ENCODE results near the gene GRHPR.
A peak's percentile ranks its signal among the peaks of the same experiment; 100 is the strongest.
"Not testable (repeated sequence)": the region's sequence is repeated elsewhere in the genome, so short reads cannot be mapped to it uniquely, and the experiment has no call there.

GRHPR gene

DNA sequence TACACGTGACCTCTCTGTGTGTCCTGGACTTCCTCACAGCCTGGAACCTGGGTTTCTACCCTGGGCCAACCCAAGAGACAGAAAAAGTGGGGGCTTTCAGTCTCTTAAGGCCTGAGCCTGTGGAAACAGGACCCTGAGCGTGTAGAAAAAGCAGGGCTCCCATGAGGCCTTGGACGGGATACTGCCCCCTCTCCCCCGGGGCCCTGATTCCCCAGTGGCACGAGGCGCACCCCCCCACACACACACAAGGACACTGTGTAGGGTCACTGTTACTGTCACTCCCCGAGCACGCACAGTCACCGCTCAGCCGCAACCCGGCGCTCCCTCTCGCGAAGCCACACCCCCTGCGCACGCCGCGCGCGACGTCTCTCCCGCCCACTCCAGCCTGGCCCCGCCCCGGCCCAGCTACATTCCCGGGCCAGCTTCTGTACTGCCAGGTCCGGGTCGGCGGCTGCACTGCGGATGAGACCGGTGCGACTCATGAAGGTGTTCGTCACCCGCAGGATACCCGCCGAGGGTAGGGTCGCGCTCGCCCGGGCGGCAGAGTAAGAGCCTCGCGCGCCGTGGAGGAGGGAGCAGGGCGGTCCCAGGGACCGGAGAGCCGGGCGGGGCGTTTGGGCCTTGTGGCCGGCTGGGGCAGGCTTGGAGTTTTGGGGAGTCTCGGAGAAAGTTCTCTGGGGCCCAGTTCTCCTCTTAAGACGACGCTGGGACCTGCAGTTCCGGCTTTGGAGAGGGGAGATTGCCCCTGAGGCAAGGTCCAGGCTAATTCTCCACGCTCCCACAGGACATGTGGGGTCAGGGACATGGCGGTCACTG, at the start of gene GRHPR:
GRHPR (plus strand) TSS at position 408 of the 816 bp plus-strand sequence; CDS start at position 463, 55 bp downstream.
- peak; percentile 96 for DNase-seq

DNA sequence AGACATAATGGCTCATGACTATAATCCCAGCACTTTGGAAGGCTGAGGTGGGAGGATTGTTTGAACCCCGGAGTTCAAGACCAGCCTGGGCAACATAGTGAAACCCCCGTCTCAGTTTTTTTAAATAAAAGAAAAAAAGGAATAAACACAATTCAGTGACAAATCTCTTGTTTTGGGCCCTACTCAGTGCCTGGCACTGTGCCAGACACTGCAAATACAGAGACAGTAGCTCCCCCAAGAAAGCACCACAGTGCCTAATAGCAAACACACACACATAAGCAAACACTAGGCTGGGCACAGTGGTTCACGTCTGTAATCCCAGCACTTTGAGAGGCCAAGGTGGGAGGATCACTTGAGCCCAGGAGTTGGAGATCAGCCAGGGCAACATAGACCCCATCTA, 49.7 kb upstream of the GRHPR start:
- DNase-seq: no peak

DNA sequence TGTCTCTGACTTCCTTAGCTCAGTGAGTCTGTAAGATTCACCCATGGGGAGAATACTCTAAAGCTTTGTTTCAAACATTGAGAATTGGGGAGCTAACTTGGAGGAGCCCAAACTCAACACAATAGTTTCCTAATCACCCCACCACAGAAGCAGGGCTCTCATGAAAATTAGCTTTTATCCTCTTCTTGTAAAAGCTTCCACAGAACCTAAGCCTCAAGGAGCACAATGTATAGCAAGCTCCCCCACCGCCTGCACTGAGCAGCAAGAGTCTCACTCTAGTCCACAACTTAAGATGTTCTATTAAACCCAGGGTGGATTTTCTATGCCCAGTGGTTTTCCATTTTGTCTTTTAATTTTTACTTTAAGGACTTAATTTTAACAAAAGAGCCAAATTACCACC, 48.9 kb upstream of the GRHPR start:
- DNase-seq: no peak

DNA sequence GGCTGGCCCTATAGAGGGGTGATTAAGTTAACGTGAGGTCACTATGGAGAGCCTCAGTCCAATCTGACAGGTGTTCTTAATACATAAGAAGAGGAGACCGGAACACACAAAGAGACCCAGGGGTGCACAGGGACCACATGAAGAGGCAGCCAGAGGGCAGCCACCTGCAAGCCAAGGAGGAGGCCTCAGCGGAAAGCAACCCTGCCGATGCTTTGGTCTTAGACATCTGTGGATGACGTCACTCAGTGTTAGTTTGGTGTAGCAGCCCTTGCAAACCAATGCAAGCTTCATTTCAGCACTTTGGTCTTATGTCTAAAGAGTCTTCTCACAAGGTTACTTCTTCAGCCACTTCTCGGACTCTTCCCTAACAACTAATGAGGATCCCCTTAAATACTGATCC, 47.6 kb upstream of the GRHPR start:
- no peak for DNase-seq

DNA sequence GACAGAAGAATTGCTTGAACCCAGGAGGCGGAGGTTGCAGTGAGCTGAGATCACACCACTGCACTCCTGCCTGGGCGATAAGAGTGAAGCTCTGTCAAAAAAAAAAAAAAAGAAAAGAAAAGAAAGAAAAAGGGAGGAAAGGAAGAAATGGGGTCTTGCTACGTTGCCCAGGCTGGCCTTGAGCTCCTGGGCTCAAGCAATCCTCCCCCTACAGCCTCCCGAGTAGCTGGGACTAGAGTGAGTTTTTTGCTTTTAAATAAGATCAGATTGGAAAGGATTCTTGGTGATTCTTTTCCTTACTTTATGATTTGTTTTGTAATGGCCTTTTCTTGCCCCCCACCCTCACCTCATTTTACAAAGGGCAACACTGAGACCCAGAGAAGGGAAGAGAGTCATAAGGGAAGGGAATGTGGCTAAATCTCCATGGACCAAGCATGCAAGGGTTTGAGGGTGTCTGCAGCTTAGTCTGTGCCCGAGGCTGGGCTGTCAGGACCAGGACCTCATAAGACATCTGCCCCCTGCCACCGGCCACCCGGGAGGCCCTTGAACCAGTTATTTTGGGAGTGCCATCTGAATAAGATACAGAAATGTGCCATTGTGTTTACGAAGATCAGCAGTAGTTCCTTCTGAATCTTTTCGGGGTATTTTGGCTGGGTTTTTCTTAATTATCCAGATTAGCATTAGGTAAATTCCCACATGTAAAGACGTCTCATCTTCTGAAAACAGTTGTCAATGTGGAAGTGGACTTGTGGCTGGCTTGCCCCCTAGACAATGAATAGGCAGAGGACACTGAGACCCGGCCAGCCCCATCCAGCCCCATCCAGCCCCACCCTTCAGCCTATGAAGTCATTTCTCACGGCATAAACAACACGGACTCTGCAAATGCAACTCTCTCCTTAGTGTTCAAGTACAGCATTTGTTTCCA, 44.5 kb upstream of the GRHPR start:
- no peak for DNase-seq

DNA sequence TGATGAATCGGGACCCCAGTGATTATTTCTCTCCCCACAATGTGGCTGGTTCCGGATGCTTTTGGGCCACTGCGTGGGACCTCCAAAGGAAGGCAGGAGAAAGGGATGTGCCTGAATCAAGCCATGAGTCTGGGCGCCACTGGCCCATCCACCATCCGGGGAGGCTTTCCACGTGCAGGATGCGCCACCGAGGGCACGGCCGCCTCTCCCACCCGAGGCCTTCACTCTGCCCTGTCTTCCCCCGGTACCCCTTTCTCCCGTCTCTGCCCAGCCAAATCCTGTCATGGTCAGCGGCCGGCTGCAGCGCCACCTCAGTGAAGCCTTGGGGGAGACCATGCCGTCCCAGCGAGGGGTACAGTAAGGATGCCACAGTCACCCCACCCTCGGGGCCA, 43.9 kb upstream of the GRHPR start:
- DNase-seq: no peak

DNA sequence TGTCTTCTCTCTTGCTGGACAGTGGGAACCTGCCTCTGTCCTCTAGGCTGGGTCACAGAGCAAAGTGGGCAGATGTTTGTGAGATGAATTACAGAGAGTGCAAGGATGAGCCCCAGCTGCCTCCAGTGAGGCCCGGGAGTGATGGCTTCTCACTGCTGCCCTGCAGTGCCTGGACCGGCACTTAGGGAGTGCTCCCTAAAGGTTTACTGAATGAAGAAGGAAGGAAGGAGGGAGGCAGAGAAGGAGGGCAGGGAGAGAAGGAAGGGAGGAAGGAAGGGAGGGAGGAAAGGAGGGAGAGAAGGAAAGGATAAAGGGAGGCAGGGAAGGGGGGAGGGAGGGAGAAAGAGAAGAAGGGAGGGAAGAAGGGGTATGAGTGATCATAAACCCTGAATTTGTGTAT, 42.7 kb upstream of the GRHPR start:
- no peak for DNase-seq

DNA sequence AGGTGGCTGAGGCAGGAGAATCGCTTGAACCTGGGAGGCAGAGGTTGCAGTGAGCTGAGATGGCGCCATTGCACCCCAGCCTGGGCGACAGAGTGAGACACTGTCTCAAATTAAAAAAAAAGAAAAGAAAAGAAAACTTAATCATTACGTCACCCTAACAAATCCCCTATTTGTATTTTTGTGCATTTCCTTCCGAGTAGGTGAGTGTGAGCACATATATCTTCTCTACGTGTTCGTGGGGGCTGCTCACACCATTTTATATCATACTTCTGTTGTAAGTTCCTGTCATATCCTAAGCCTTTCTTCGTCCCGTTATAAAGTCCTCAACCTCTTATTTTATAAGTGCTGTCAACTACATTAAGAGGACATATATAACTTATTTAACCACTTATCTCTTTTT, 41.9 kb upstream of the GRHPR start:
- DNase-seq: no peak

DNA sequence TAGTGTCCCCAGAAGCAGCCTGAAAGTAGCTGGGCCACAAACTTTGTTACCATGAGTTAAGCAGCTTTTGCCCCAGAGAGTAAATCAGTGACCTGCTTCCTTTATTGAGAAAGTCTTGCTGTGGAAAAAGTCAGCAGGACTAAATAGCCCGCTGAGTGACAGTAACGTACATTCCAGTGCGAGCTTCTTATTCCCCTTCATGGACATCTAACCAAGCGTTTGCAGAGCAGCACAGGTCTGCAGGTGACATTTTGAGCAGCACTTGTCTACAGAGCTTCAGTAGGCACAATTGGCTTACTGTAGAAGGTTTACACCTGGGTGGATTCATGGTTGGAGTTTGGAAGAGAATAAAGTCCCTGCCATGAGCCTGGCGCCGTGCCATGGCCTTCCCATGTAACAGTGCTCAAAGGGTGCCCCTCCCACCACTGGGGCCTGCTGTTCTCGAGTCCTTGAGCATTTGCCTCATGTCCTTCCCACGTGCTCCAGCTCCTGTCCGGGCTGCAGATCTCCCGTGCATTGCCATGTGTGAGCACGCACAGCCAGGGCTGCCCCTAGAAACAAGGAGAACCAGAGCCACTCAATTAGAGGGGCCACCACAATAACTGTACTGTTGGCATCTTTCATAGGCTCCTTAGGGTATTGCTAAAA, 41.3 kb upstream of the GRHPR start:
- DNase-seq: no peak

DNA sequence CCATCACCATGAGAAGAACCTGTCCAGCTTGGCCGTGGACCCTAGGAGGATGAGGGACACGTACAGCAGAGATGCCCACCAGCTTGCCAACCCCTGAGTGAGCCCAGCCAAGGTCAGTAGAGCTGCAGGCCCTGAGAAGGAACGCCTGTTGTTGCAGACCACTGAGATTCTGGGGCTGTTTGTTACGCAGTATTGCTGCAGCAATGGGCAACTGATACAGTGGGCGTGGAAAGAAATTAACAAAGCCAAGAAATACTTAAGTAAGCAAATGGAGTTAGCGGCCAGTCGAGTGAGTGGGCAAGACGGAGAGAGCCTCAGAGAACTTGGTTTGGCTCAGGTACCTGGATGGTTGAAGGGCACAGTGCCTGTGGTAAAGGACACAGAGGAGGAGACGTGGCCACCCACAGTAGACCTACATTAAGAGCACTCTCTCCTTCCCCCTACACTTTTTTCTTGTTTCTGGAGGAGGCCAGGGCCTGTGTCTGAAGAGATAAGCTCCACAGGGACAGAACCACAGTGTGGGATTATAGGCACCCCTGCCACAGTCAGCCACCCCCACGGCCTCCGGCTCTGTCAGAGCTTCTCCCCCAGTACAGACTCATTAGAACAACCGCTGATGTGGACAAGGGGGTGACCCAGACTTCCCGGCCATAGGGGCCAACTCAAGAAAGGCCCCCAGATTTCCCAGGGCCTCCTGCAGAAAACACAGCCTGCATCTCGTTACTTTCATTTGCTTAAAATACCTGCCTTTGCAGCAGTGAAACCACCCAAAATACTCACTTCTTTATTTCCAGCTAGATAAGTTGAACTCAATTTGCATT, 40.1 kb upstream of the GRHPR start:
- no peak for DNase-seq

DNA sequence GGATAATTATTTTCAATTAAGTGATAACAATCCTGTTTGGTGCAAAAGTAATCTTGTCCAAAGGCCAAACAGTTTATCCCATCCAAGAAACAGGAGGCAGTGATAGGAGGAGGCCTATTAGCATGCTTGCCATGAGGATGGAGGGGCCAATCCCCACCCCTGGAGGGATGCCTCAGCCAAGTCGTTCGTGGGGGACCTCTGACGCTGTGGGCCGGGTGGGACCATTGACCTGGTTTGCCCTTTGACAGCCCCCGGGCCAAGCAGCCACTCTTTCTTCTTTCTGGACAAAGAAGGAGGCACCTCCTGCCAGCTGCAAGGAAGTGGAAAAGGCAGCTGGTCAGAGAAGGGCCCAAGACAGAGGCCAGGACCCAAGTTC, 39.5 kb upstream of the GRHPR start:
- no peak for DNase-seq

DNA sequence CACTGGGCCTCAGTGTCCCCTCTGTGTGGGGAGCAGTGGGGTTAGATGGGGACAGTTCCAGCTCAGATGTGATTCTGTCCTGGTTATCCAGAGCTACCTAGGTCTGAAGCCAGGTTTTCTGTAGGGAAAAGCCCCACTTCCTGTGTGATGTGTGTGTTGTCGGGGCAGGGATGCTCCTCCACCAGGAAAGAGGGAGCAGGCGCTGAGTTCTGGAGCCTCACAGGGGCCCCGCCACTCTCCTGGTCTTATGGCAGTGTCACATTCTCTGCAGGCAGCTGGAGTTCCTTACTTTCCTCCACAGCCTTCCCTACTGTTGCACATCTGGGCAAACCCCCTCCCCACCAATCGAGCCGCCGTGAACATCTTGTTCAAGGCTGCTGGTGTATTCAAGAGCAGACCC, 39.1 kb upstream of the GRHPR start:
- no peak for DNase-seq

DNA sequence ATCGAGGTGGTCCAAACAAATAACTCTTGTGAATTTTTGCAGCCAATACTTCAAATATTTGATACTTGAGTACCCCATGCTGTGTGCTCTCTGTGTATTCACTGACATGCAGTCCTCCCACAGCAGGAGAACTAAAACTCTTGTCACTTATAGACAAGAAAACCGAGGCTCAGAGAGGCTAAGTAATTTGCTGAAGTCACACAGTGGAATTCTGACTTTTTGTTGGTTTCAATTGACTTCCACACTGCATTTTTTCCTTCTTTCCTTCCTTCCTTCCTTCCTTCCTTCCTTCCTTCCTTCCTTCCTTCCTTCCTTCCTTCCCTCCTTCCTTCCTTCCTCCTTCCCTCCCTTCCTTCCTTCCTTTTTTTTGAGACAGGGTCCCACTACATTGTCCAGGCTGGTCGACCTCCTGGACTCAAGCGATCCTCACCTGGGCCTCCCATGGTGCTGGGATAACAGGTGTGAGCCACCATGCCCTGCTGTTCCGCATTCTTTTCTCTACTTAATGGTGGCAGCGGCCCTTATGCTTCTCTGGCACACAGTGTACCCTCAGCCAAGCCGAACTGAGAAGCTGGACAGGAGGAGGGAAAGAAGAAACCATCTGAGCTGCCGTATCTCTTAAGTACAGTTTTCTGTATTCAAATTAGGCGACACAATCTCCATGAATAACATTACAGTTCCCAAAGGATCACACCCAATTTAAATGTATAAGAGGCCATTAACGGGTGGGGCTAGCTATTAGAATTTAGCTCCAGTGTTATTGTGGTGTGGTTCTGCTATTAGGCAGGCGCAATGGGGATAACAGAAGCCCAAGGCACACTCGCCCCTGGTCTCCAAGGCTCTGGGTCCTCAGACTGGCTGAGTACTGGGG, 38.4 kb upstream of the GRHPR start:
- no peak for DNase-seq

DNA sequence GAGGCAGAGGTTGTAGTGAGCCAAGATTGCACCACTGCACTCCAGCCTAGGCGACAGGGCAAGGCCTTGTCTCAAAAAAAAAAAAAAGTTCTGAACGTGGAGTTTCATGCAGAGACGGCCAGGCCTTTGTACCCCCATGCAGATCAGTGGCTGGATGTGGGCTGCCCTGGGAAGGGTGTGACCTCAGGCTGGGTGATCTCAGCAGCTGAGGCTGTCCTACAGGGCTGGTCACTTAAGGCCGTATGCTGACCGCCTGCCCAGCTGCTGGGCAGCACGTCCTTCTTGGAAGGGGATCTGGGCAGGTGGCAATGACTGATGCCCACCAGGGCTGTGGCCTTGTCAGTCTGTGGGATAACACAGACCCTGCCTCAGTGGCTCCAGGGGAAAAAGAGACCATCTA, 37.2 kb upstream of the GRHPR start:
- no peak for DNase-seq

DNA sequence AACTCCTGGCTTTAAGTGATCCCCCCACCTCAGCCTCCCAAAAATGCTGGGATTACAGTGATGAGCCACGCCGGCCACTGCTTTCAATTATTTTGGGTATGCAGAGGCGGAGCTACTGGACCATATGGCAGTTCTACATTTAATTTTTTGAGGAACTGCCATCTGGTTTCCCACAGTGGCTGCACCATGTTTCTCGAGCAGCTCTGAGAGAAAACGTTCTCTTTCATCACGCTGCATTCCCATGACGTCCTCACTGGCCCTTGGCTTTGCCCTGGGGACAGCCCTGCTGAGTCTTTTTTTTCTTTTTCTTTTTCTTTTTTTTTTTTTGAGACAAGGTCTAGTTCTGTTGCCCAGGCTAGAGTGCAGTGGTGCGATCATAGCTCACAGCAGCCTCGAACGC, 35.5 kb upstream of the GRHPR start:
- DNase-seq: no peak

DNA sequence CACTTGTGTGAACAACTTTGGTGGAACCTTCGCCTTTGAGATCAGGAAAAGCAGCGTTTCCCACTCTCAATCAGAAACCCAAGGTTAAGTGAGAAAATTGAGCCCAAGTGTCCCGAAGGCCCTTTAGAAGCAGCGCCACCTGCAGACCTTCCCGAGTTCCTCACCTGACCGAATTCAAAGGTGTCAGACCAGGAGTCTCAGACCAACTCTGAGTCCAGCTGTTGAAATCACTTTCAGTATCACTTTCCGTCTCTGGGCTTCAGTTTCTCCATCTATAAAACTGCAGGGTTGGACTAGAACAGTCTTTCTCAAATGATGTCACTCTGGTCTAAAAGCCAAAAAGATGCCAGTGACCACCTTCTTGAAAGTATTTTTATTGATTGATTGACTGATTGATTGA, 31.7 kb upstream of the GRHPR start:
- no peak for DNase-seq

DNA sequence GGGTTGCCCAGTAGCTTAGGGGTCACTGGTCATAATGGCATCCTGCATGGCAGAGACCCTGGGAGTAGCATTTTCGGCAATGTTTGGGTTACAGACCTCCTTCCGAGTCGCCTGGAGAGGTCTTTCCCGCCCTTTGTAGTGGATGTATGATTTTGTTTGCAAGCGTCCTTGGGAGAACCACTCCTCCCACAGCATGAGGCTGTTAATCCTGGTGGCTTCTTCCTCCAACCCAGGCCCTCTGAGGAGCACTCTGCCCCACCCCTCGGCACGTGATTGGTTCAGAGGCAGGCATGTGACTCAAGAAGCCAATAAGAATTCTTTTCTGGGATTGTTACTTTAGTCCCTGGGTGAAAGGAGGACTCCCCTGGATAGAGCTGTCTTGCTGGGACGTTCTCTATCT, 30.2 kb upstream of the GRHPR start:
- DNase-seq: no peak

DNA sequence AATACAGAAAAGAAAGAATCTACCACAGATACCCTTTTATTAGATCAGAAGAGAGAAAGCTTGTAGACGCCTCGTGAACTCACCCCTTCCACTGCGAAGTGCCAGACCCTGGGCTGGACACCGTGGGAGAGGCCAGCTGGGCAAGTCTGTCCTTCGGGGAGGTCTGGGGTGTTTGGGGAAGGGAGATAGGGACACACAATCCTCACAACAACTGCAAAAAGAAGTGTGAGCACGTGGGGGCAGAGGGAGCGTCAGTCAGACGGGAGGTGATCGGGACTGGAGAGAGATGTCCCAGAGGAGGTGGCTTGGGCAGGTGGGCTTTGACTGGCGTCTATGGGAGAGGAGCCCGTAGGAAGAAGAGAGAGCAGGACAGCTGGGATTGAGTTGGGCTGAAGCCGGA, 27.3 kb upstream of the GRHPR start:
- DNase-seq: no peak

DNA sequence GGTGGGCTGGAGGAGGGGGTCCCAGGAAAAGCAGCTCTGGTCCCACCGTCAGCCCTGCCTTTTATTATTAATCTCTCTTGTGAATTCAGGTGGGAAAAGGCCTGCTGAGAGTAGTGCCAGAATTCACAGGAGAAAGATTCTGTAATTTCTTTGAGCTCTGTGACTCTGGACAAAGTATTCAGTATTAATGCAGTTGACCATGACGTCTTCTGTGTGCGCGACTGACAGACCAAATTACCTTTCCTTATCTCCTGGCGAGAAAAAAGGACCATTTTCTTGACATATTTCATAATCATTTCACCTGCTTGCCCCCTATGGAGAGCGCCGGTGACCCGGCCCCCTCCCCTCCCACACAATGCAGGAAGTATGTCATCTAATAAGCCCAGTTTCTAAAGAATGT, 26.8 kb upstream of the GRHPR start:
- no peak for DNase-seq

DNA sequence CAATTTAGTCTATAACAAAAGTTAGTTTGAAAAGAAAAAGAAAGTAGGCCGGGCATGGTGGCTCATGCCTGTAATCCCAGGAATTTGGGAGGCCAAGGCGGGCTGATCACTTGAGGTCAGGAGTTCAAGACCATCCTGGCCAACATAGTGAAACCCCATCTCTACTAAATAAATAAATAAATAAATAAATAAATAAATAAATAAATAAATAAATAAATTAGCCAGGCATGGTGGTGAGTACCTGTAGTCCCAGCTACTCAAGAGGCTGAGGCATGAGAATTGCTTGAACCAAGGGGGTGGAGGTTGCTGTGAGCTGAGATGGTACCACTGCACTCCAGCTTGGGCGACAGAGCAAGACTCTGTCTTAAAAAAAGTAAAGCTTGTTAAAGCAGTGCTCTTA, 24.5 kb upstream of the GRHPR start:
- DNase-seq: not testable (repeated sequence)

DNA sequence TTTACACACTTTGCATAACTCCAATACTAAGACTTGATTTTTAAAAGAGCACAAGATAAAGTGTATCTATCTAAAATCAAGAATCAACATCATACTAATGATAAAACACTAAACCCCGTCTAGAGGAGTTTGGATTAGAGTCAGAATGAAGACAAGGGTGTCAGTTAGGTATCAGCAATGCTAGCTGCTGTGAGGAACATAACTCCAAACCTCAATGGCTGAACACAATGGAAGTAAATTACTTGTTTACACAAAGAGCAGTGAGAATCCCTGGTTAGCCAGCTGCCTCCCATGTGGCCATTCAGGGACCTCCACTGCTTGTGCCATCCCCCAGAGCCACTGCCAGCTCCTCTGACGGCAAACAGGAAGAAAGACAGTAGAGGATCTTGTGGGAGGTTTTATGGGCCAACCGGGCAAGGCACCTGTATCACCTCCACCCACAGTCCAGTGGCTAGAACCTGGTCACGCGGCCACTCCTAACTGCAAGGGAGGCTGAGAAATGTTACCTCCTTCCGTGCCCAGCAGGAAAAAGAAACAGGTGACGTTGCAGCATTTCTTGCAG, 24.0 kb upstream of the GRHPR start:
- DNase-seq: no peak

Data from activated CD8-positive, alpha-beta memory T cell treated with anti-CD3 and anti-CD28 coated beads, Interleukin-2, amount 50 U/mL, for 48 hours (primary cell).